A549 (cell line): Measurements from ENCODE around the gene FBLN5. TPM values are rescaled to one million over a fixed set of nuclear protein-coding genes. Genes with fewer than 3 reads are reported as not detected.

ENCODE experiments used
- ATAC-seq, 2 experiments: fragments of 200-7000 bp in 1 of 2; fragments of >200 bp in 1 of 2; cut with Nextera tagmentation in 1 of 2; cut with Tn5 transposase in 1 of 2; 3 replicates each; pipeline versions ENCODE4 v1.8.0 to v1.9.1; 2018 to 2020; ENCODE audit warnings: mild to moderate bottlenecking in 1 of 2, moderate library complexity in 1 of 2
- CTCF ChIA-PET: fragments of 300-600 bp; sonication (Branson Sonifier 250); formaldehyde crosslinking; extraction: SDS; loops from one replicate; lab custom pipeline; 2021; ENCODE audit warnings: antibody characterized with exemption, inconsistent platforms; lab: Yijun Ruan, JAX
- POLR2A ChIA-PET: fragments of 350-600 bp; formaldehyde crosslinking; extraction: SDS; loops from one replicate; lab custom pipeline; 2021; ENCODE audit warnings: antibody characterized with exemption, inconsistent platforms; lab: Yijun Ruan, JAX
- DNase-seq, 2 experiments: peaks; one replicate each; pipeline versions ENCODE4 v3.0.0 to v3.0.0-alpha.2; 2011 to 2016; ENCODE audit warnings: low read depth in 1 of 2, low spot score in 1 of 2
- FAIRE-seq: peaks from 2 replicates; lab custom pipeline; 2011; peaks lifted over from hg19 to GRCh38; lab: Jason Lieb, UNC
- H3K27ac ChIP-seq, 2 experiments: fragments of >200 bp; sonication (Bioruptor Twin); formaldehyde crosslinking; 3 replicates each; pipeline ENCODE4 v1.5.1; 2016 to 2017
- H3K4me1 ChIP-seq: fragments of >200 bp; sonication (Bioruptor Twin); formaldehyde crosslinking; 3 replicates; pipeline ENCODE4 v1.6.1; 2016
- H3K4me2 ChIP-seq: fragments of >200 bp; sonication (Bioruptor Twin); formaldehyde crosslinking; 3 replicates; pipeline ENCODE4 v1.6.1; 2016
- H3K4me3 ChIP-seq: fragments of >200 bp; sonication (Bioruptor Twin); formaldehyde crosslinking; 3 replicates; pipeline ENCODE4 v1.5.1; 2016
- H3K9me3 ChIP-seq: fragments of >200 bp; sonication (Bioruptor Twin); formaldehyde crosslinking; 3 replicates; pipeline ENCODE4 v1.6.1; 2016
- BHLHE40 ChIP-seq: IDR thresholded peaks from 2 replicates; pipeline ENCODE4 v1.6.1; 2012; ENCODE audit warnings: low read depth, low read length, inconsistent platforms
- CBX8 ChIP-seq: fragments of 200-600 bp; sonication (generic); IDR thresholded peaks from 2 replicates; pipeline ENCODE4 v1.6.1; 2016
- CHD2 ChIP-seq: fragments of 150-350 bp; IDR thresholded peaks from 2 replicates; pipeline ENCODE4 v1.6.1; 2014; ENCODE audit warnings: low read length; ENCODE audit not compliant: partially characterized antibody
- EHF ChIP-seq: fragments of 250-450 bp; sonication (Bioruptor Pico); IDR thresholded peaks from 2 replicates; pipeline ENCODE4 v1.5.0; 2020; ENCODE audit warnings: mild to moderate bottlenecking
- EP300 ChIP-seq, 2 experiments: fragments of >200 bp; sonication (Bioruptor Twin); formaldehyde crosslinking; IDR thresholded peaks; 2 replicates in 1 of 2; 3 replicates in 1 of 2; pipeline ENCODE4 v1.6.1; 2016 to 2017
- FOXS1 ChIP-seq: fragments of 250-450 bp; sonication (Bioruptor Pico); IDR thresholded peaks from 2 replicates; pipeline ENCODE4 v1.5.0; 2020; ENCODE audit warnings: mild to moderate bottlenecking, moderate library complexity
- JUN ChIP-seq, 2 experiments: fragments of >200 bp; sonication (Bioruptor Twin); formaldehyde crosslinking; IDR thresholded peaks; 2 replicates in 1 of 2; 3 replicates in 1 of 2; pipeline ENCODE4 v1.6.1; 2016 to 2017
- MAFK ChIP-seq: fragments of 450-650 bp; IDR thresholded peaks from 2 replicates; pipeline ENCODE4 v1.6.1; 2014; ENCODE audit not compliant: partially characterized antibody
- MAZ ChIP-seq: fragments of 150-350 bp; IDR thresholded peaks from 2 replicates; pipeline ENCODE4 v1.6.1; 2014; ENCODE audit warnings: antibody characterized with exemption, low read depth, low read length, borderline replicate concordance
- NFE2L2 ChIP-seq: fragments of 150-350 bp; conservative IDR thresholded peaks from 2 replicates; pipeline ENCODE4 v1.6.1; 2014; ENCODE audit warnings: low read length
- PHF8 ChIP-seq: fragments of 200-600 bp; sonication (generic); IDR thresholded peaks from 2 replicates; pipeline ENCODE4 v1.6.1; 2016; ENCODE audit warnings: low read depth, mild to moderate bottlenecking, antibody characterized with exemption, moderate library complexity, borderline replicate concordance
- RFX5 ChIP-seq: fragments of 450-650 bp; IDR thresholded peaks from 2 replicates; pipeline ENCODE4 v1.7.1; 2014; ENCODE audit warnings: antibody characterized with exemption, mild to moderate bottlenecking, moderate library complexity
- RNF2 ChIP-seq: fragments of 200-600 bp; sonication (generic); IDR thresholded peaks from 2 replicates; pipeline ENCODE4 v1.6.1; 2016; ENCODE audit warnings: low read depth, mild to moderate bottlenecking, antibody characterized with exemption, moderate library complexity, borderline replicate concordance
- TFCP2L1 ChIP-seq: fragments of 250-450 bp; sonication (Bioruptor Pico); IDR thresholded peaks from 2 replicates; pipeline ENCODE4 v1.5.0; 2021; ENCODE audit warnings: mild to moderate bottlenecking
- ZNF302 ChIP-seq: fragments of 250-450 bp; sonication (Bioruptor Pico); IDR thresholded peaks from 2 replicates; pipeline ENCODE4 v1.9.0; 2021; ENCODE audit warnings: inconsistent platforms, mild to moderate bottlenecking, moderate library complexity
- ZSCAN20 ChIP-seq: fragments of 250-450 bp; sonication (Bioruptor Pico); IDR thresholded peaks from 2 replicates; pipeline ENCODE4 v1.8.0; 2022; ENCODE audit warnings: mild to moderate bottlenecking, moderate library complexity
- WGBS: methylation state at CpG from one replicate; pipeline ENCODE4 v1.1.6; 2017; ENCODE audit errors: missing lambda C conversion rate; 5-methylcytosine and 5-hydroxymethylcytosine counted together
- polyA plus RNA-seq, 4 experiments: library from polyadenylated mRNA; depleted of rRNA in 3 of 4; stranded (reverse); fragments of >200 nt; fragmentation: RNase III in 1 of 4; extraction: RNeasy Plus Mini Kit Qiagen cat#74134 plus additional on column Dnase treatment in 1 of 4; gene quantifications; 2 replicates in 3 of 4; 3 replicates in 1 of 4; pipeline ENCODE4 v1.2.3, GENCODE V29; 2011 to 2017
- TF ChIP-seq, protein P1 (sequence below): fragments of >200 bp; sonication (Bioruptor Twin); formaldehyde crosslinking; IDR thresholded peaks from 2 replicates; pipeline ENCODE4 v1.6.1; 2016
- TF ChIP-seq, protein P2 (sequence below): IDR thresholded peaks from 2 replicates; pipeline ENCODE4 v1.6.1; 2012
- TF ChIP-seq, protein P3 (sequence below): fragments of 150-350 bp; IDR thresholded peaks from 2 replicates; pipeline ENCODE4 v1.6.1; 2014; ENCODE audit warnings: low read depth, mild to moderate bottlenecking, low read length
- TF ChIP-seq, protein P4 (sequence below): fragments of 250-450 bp; sonication (Bioruptor Pico); IDR thresholded peaks from 2 replicates; pipeline ENCODE4 v1.5.0; 2020; ENCODE audit warnings: low read depth, mild to moderate bottlenecking, moderate library complexity
- TF ChIP-seq, protein P5 (sequence below): fragments of 250-450 bp; sonication (Bioruptor Pico); IDR thresholded peaks from 2 replicates; pipeline ENCODE4 v1.5.0; 2021; ENCODE audit warnings: mild to moderate bottlenecking, moderate library complexity, borderline replicate concordance

FBLN5 gene
- polyA plus RNA-seq, 2 of the 4 experiments (the other 2 are of a cell fraction): 0.88 to 1.3 TPM

DNA sequence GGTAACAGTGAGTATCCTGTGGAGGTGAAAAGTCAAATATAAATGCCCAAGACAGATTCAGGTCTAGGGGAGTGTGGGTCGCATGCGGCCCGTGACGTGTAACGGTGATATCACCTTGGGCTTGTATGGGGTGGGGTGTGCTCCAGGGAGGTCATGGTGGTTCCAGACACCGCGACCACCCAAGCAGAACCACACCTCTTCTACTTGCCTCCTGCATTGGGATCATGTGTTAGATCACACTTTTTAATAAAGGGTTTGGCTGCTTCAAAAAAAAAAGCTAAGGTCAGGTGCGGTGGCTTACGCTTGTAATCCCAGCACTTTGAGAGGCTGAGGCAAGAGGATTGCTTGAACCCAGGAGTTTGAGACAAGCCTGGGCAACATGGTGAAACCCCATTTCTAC lies 4.5 kb downstream of the FBLN5 start:
- FAIRE-seq (no peak), ATAC-seq (no peak), DNase-seq (no peak)
- H3K9me3 ChIP-seq: no peaks in the 10 kb centered on the region
- TF ChIP-seq, protein P1, sequence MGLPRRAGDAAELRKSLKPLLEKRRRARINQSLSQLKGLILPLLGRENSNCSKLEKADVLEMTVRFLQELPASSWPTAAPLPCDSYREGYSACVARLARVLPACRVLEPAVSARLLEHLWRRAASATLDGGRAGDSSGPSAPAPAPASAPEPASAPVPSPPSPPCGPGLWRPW: no peak
- 92% methylated on average over 9 of the region's 9 CpGs for whole genome bisulfite sequencing
- peaks cover 3% of the 10 kb centered on the region; the same call in 1 of the 3 replicates for H3K4me1 ChIP-seq
- POLR2A ChIA-PET: no interaction called here
- no peak overlapping the region for H3K4me3 ChIP-seq
- H3K27ac ChIP-seq: no peak overlapping the region
- no peak overlapping the region for H3K4me2 ChIP-seq
- CTCF ChIA-PET: interaction anchor here (0.7 kb wide), 1 partner anchor 12 kb away, joined by 3 read pairs; no protein-coding TSS in a partner anchor

DNA sequence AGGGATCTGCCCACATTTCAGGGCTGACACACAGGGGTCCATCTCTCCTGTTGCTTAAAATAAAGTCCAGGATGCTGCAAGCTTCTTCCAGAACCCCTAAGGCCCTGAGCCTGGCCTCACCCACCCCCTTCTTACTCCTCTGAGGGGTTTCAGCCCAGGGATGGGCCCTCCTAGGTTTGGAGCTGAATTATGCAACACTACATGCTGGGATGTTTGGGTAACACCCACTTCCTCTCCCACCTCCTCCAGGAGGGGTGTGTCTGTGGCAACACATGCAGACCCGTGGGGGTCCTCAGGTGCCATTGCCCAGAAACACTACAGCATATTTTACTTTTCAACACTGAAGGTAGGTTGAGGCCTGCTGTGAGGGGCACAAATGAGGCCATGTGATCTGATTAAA lies 5.4 kb downstream of the FBLN5 start:
- FAIRE-seq (no peak), DNase-seq (no peak), ATAC-seq (no peak)
- TF ChIP-seq MAZ (no peak), BHLHE40 (no peak), TFCP2L1 (CRISPR knock-in tag) (no peak)
- peaks cover 2% of the 10 kb centered on the region; the same call in 1 of the 3 replicates for H3K4me1 ChIP-seq
- H3K9me3 ChIP-seq: no peaks in the 10 kb centered on the region
- 14% methylated on average over 1 of the region's 1 CpG for WGBS
- no peak overlapping the region for H3K4me3 ChIP-seq
- CTCF ChIA-PET: interaction anchor here (1.4 kb wide), 1 partner anchor 293 kb away, joined by 3 read pairs; no protein-coding TSS in a partner anchor
- POLR2A ChIA-PET: no interaction called here
- H3K27ac ChIP-seq: no peak overlapping the region
- no peak overlapping the region for H3K4me2 ChIP-seq

DNA sequence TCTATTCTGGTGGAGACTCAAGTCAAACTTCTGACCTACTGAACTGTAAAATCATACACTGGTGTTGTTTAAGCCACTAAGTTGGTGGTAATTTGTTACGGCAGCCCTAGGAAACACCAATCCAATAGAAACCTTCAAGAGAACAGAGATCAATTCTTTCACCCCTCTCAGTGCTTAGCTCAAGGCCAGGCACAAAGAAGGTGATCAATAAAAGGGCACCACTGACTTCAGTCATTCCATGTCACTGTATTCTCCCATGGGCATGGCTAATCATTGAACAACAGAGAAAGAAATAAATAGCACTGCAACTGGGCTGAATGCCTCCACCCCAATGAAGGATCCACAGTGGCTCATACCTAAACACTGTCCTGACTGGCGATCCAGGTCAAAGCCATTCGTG lies 7.3 kb downstream of the FBLN5 start:
- ChIA-PET CTCF (no interaction called here), POLR2A (no interaction called here)
- DNase-seq (no peak), ATAC-seq (no peak), FAIRE-seq (no peak)
- H3K4me1 ChIP-seq: no peaks in the 10 kb centered on the region
- no peak overlapping the region for H3K4me3 ChIP-seq
- H3K27ac ChIP-seq: no peak overlapping the region
- WGBS: 76% methylated on average over 3 of the region's 3 CpGs
- no peaks in the 10 kb centered on the region for H3K9me3 ChIP-seq
- no peak overlapping the region for H3K4me2 ChIP-seq
- TF ChIP-seq JUN (IDR thresholded peaks at IDR 0.05) (no peak), ZSCAN20 (CRISPR knock-in tag) (no peak), CBX8 (no peak), PHF8 (no peak), RNF2 (no peak), EHF (CRISPR knock-in tag) (no peak)
- TF ChIP-seq, protein P2, sequence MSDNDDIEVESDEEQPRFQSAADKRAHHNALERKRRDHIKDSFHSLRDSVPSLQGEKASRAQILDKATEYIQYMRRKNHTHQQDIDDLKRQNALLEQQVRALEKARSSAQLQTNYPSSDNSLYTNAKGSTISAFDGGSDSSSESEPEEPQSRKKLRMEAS: no peak
- TF ChIP-seq, protein P3, sequence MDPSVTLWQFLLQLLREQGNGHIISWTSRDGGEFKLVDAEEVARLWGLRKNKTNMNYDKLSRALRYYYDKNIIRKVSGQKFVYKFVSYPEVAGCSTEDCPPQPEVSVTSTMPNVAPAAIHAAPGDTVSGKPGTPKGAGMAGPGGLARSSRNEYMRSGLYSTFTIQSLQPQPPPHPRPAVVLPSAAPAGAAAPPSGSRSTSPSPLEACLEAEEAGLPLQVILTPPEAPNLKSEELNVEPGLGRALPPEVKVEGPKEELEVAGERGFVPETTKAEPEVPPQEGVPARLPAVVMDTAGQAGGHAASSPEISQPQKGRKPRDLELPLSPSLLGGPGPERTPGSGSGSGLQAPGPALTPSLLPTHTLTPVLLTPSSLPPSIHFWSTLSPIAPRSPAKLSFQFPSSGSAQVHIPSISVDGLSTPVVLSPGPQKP: no peak

DNA sequence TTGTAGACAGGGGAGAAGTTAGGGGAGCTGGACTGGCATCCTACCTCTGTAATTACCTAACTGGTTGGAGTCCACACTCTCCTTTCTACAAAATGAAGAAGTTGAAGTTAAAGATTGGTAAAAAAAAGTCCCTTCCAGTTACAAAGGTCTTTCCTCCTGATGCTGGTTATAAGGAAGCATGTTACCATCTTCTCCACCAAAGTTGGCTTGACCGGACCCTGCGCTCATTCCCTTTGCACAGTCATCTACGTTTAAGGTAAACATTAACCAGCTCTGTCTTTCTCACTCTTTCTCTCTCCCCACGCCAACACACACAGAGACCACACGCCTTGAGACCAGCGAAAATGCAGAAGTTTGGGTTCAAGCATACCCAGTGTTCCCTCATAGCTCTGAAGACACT lies 11.9 kb downstream of the FBLN5 start:
- TF ChIP-seq NFE2L2 (no peak), ZNF302 (CRISPR knock-in tag) (no peak), MAZ (no peak), RFX5 (no peak), EHF (CRISPR knock-in tag) (no peak), FOXS1 (CRISPR knock-in tag) (no peak), CHD2 (no peak), CBX8 (no peak), EP300 (IDR thresholded peaks at IDR 0.05) (no peak), MAFK (no peak), TFCP2L1 (CRISPR knock-in tag) (no peak)
- TF ChIP-seq, protein P4, sequence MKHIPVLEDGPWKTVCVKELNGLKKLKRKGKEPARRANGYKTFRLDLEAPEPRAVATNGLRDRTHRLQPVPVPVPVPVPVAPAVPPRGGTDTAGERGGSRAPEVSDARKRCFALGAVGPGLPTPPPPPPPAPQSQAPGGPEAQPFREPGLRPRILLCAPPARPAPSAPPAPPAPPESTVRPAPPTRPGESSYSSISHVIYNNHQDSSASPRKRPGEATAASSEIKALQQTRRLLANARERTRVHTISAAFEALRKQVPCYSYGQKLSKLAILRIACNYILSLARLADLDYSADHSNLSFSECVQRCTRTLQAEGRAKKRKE: no peak
- TF ChIP-seq, protein P5, sequence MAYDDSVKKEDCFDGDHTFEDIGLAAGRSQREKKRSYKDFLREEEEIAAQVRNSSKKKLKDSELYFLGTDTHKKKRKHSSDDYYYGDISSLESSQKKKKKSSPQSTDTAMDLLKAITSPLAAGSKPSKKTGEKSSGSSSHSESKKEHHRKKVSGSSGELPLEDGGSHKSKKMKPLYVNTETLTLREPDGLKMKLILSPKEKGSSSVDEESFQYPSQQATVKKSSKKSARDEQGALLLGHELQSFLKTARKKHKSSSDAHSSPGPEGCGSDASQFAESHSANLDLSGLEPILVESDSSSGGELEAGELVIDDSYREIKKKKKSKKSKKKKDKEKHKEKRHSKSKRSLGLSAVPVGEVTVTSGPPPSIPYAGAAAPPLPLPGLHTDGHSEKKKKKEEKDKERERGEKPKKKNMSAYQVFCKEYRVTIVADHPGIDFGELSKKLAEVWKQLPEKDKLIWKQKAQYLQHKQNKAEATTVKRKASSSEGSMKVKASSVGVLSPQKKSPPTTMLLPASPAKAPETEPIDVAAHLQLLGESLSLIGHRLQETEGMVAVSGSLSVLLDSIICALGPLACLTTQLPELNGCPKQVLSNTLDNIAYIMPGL (CRISPR knock-in tag): no peak

More for the DNA sequence above, 11.9 kb downstream of the FBLN5 start:
- CTCF ChIA-PET: no interaction called here
- H3K9me3 ChIP-seq: no peaks in the 10 kb centered on the region
- ATAC-seq: no peak
- POLR2A ChIA-PET: no interaction called here
- no peak overlapping the region for H3K27ac ChIP-seq
- no peak overlapping the region for H3K4me3 ChIP-seq
- FAIRE-seq: no peak
- WGBS: 56% methylated on average over 6 of the region's 6 CpGs
- H3K4me1 ChIP-seq: no peaks in the 10 kb centered on the region
- no peak overlapping the region for H3K4me2 ChIP-seq
- DNase-seq: no peak
